Stimulated activated CD4-positive, alpha-beta T cell treated with anti-CD3 and anti-CD28 coated beads, Interleukin-4, amount 100 ng/mL, for 4 hours (primary cell): ENCODE measurements around the gene PSTPIP1.
A peak's percentile ranks its signal among the peaks of the same experiment; 100 is the strongest.

Experiments
- DNase-seq, 2 experiments: peaks; one replicate each; pipeline ENCODE4 v3.0.0-alpha.2; 2020

PSTPIP1 gene

DNA sequence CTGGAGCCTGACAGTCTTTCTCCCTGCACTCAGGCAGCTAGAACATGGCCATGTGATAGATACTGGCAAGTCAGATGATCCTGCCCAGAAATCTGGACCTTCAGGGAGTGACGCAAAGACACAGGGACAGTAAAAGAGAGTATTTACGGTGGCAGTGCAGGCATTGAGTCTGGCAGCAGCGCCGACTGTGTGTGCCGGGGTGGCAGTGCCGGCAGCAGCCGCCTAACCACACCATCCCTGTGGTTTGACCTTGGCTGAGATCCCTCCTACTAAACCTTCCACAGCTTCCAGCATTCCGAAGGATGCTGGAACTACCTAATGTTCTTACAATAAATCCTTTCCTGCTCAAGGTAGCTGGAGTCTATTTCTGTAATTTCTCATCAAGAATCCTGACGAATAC is 80.6 kb downstream of the PSTPIP1 start:
- DNase-seq = no peak

DNA sequence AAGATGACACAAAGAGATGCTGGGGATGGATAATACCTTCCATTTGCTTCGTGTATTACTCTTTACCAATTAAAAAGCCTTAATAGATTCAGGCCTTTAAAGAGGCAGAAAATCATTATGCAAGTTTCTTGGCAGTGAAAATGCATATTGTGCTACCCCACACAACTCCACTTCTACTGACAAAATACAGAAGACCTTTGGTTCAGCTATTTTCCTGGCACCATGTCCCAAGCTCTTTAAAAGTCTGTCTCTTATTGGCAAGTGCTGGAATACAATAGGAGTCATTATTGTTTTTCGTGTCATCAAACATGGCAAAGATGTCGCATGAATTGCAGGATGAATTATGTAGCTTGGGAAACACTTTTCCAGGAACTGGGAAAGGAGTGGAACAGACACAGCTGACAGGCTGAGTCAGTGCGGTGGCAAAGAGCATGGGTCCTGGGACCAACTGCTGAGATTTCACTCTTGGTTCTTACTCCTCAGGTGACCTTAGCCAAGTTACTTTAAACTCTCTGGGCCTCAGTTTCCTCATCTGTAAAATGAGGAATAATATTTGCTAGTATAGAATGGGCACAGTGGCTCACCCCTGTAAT is 81.5 kb downstream of the PSTPIP1 start:
- DNase-seq = no peak

DNA sequence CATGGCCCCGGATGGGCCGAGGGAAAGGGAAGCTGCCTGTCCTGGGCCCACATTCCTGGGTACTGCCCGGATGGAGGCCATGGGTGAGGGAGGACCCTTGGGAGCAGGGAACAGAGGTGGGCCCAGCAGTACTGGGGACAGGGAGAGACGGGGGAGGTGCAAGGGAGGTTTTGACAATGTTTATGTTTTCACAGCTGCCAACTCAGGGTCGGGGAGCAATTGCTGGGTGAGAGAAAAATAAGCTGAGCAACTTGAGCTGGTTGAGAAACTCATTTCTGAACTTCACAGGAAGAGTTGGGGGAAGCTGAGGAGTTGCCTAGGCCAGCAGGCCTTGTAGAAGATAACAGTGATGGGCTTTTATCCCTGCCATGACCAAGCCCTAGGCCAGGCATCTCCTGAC is 87.0 kb downstream of the PSTPIP1 start:
- no peak for DNase-seq

DNA sequence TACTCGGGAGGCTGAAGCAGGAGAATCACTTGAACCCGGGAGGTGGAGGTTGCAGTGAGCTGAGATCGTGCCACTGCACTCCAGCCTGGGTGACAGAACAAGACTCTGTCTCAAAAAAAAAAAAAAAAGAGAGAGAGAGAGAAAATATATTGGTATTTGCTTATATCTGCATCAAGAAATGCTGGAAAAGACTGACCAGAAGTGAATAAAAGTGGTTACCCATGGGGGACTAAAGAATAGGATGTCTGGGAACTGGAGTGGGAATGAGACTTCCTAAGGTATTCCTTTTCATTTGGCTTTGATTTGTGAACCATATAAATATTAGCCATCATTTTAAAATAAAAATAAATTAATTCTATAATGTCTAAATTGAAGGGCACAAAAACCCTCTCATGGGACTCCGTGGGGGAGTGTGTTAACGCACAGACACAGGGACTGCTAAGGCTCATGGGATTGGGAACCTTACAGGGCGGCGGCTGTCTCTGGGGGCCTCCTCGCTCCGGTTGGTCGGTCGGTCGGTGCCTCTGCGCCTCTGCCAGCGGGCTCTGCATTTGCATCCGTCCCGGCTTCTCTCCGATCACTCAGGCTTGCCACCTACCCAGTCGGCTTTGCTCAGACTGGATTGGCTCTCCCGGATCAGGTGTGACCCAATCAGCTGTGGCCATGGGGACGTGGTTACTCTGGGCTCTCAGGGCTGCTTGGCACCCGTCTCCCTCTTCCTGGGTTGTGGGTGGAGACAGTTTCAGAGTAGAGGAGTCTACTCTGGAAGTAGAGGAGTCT is 88.6 kb downstream of the PSTPIP1 start:
- DNase-seq = peak; percentile 51 to 56

DNA sequence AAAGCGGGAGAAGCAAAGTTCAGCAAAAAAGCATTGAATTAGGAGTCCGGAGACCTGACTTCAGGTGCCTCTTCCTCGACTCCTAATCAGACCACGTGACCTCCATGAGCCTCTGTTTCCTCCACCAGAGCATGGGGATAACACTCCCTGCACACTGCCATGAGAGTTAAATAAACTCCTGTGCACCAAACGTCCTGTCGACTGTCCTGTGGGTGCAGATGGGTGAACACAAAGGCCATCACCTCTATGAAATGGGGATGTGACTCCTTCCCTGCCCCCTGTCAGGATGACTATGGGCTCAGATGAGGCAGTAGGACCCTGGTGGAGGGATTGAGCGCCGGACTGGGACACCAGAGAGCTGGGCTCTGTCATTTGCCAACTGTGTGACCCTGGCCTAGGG is 89.5 kb downstream of the PSTPIP1 start:
- DNase-seq = no peak

DNA sequence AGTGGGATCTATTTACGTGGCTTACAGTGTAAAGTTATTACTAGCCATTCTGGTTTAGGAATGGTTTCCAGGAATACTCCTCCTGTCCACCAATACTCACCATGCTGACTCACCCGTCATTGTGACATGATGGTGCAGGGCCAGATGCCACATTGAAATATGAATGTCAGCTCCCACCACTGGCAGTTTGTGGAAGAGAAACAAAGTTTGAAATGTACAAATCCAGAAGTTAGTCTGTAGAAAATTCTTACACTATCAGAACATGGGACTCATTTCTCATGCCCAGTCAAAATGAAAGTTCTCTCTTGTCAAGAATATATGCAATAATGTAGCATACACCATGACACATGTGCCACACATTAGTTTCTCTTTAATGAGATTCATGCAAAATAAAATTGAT is 90.4 kb downstream of the PSTPIP1 start:
- no peak for DNase-seq
